IMR-90 (cell line): ENCODE measurements around the gene CDKAL1.

Experiments
- CTCF ChIP-seq: conservative IDR thresholded peaks from 2 replicates; pipeline ENCODE4 v1.5.1; 2012; ENCODE audit warnings: mild to moderate bottlenecking, low read depth, low read length, improper control_type of control experiment
- SMC3 ChIP-seq: fragments of 150-350 bp; IDR thresholded peaks from 2 replicates; pipeline ENCODE4 v1.6.1; 2016; ENCODE audit warnings: low read depth, mild to moderate bottlenecking, antibody characterized with exemption, low read length, moderate library complexity
- TF ChIP-seq, protein P1 (sequence below): fragments of 150-350 bp; IDR thresholded peaks from 2 replicates; pipeline ENCODE4 v1.6.1; 2017; ENCODE audit warnings: mild to moderate bottlenecking, antibody characterized with exemption, low read length, low read depth

- TF ChIP-seq SMC3 (no peak), CTCF (no peak)
- TF ChIP-seq, protein P1, sequence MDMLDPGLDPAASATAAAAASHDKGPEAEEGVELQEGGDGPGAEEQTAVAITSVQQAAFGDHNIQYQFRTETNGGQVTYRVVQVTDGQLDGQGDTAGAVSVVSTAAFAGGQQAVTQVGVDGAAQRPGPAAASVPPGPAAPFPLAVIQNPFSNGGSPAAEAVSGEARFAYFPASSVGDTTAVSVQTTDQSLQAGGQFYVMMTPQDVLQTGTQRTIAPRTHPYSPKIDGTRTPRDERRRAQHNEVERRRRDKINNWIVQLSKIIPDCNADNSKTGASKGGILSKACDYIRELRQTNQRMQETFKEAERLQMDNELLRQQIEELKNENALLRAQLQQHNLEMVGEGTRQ: no peak
These were observed 420.1 kb downstream of the CDKAL1 start for GRCh38 chr6:20954315-20954714.
